HUDEP-2 (cell line): ENCODE data around the gene MICAL2.

Experiments
- DNase-seq, 76 experiments: peaks; one replicate each; lab custom pipeline; 2025; ENCODE audit not compliant: unreplicated experiment in 76 of 76; lab: John Stamatoyannopoulos, UW

Gene MICAL2

DNA sequence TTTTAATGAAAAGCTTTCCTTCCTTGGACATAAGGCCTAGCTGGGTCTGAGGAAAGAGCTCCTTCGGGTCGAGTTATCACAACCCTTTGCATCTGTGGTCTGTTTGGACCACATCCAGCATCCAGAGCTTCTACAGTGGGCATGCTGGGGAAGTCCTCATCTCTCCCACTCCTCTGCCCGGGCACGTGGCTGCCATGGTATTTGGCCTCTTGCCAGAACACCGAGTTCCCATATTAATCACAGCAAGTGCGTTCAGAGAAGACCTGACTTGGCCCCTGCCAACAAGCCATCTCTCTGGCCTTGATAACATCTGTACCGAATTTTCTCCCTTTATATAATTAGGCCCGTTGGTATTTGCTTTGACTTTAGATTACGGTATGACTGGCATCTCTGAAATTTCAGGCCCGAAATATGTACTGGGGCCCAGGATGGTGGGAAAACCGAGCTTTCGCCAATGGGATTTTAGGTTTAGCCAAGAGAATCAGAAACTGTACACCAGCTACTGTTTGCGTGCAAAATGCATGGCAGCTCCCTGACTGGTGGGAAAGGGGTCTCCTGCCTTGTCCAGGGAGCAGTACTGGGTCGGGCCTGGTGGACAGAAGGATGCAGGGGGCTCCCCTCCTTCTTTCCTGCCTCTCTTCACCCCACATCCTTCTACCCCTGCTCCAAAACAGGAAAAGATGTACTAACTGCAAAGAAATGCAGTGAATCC lies 90.0 kb downstream of the MICAL2 start:
- peak in 66 of 76 experiments; percentile 5 to 73 (median 44) for DNase-seq

DNA sequence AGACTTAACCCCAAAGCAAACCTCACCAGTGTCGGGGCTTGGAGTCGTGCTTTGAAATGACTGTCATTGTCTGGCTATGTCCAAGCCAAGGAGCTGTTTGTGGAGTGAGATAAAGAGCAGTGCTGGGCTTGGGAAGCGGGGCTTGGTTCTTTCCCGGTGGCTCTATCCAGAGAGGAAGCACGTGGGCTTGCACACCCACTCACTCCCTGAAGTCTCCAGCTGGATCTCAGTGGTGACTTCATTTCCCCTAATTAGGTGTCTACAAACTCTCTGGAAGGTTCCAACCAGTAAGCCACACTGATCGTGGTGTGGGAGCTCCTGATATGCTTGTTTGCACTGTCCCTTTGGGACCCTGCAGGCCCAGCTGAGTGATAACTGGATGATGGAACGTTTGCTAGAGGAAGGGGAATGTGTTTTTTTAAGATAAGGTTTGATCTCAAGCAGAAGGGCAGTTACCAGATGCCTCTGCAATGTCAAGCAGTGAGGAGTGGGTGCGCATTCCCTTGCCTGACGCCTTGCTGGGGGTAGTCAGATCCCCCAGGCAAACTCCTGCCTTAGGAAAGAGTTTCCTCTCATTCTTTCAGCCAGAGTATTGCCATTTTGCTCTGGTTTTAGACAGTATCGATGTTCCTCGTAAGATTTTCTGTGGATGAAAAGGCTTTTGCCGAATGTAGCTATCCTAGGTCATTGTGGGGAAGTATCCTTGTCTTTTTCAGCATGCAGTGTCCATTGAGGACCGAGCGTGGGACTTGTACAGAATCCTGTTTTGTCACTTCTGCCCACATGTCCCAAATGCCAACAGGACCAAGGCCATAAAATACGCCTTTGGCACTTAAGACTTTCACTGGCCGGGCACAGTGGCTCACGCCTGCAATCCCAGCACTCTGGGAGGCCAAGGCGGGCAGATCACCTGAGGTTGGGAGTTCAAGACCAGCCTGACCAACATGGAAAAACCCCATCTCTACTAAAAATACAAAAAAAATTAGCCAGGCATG lies 90.9 kb downstream of the MICAL2 start:
- DNase-seq, result peak in 75 of 76 experiments; percentile 29 to 94 (median 78)

DNA sequence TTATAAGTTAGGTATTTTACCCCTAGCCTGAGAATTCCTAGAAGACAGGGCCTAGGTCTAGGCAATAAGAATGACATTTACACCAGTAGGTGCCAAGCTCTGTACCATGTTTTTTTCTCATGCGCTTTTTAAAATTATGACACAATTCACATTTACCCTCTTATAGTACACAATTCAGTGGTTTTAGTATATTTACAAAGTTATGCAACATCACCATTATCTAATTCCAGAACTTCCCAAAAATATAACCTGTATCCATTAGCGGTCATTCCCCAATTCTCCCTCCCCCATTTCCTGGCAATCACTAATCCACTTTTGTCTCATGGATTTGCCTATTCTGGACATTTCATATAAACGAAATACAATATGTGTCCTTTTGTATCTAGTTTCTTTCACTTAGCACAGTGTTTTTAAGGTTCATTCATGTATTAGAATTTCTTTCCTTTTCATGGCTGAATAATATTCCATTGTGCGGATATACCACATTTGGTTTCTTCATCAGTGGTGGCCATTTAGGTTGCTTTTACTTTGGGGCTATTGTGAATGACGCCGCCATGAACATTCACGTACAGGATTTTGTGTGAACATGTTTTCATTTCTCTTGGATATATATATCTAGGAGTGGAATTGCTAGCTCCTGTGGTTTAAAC lies 92.4 kb downstream of the MICAL2 start:
- no peak for DNase-seq

DNA sequence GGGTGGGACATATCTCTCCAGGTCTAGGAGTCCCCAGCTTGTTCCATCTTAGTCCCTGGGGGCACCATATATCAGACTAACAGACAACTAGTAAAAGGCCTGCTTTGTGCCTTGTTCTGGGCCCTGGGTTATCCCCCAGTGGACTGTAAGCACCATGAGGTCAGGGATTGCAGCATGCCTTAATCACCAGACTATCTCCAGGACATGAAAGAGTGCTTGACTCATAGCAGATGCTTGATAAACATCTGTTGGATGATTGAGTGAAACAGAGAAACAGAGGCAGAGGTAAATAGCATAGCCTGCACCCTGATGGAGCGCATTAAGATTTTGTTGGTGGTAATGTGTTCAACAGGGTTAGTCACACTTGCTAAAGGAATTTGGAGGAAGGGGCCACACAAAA lies 94.1 kb downstream of the MICAL2 start:
- no peak for DNase-seq

DNA sequence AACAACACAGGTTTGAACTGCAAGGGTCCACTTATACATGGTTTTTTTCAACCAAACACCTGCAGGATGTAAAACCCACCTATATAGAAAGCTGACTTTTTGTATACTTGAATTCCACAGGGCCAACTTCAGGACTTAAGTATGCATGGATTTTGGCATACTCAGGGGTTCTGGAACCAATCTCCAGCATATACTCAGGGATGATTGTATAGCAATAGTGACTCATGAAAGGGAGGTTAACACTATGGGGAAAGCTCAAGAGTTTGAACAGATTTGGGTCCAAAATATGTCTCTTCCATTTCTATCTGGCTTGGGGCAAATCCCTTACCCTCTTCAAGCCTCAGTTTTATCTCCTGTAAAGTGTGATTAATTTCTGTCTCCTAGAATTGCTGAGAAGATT lies 94.9 kb downstream of the MICAL2 start:
- DNase-seq, result no peak

DNA sequence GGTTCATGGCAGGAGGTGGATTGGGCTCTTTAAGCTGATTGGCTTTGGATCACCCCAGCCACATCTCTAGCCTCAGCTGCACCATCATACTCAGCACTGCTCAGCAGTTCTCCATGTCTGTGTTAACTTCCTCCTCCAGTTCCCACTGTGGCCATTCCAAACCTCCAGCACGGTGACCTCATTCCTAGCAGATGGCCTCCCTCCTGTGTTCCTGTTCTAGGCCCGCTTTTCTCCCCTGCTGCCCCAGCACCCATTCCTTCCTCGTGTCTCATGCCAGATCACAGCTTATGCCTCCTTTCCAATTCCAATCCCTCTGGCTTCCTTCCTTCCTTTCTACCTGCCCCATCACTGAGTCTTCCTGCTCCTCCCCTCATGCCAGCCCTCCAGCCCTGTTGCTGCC lies 96.1 kb downstream of the MICAL2 start:
- no peak for DNase-seq

DNA sequence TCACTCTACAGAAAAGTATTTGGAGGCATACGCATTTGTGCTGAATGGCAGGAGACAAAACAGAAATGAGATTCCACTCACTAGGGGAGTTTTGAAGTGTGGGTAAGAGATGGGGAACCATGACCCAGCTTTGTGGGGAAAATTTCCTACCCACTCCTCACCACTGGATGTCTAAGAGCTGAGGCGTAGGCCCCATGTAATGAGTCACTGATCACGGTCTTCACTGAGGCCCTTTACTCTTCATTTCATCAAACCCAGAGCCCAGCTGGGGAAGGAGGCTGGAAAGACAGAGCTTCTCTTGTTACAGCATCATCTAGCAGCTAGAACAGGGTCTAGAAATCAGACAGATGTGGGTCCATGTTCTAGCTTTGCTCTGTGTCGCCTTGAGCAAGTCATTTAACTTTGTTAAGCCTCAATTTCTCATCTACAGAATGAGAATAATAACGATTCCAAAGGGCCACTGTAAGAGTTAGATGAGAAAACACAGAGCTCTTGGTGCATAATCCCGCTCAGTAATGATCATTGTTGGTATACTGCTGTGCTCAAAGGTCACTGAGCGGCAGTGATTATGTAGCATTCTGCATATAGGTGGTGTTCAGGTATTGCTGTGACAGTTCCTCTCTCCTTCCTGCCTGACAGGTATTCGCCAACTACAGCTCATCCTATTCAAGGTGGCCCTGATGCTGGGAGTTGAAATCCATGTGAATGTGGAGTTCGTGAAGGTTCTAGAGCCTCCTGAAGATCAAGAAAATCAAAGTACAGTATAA lies 97.2 kb downstream of the MICAL2 start:
- DNase-seq, result no peak

DNA sequence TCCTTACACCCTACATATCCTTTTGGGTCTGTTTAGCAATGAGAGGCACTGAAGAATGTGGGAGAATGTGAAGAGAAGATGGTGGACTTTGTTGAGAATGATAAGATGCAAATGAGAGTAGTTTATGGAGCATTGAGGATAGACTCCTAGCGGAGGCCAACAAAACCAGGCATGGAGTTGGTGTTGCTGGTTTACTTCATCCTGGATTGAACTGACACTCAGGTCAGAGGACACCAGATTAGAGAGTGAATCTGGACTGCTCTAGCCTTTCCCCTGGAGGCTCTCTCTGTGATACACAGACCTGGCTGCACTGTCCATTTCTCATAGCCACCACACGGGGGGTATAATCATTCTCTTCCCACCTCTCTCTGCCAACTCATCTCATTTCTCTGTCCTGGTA lies 98.7 kb downstream of the MICAL2 start:
- DNase-seq, result no peak

DNA sequence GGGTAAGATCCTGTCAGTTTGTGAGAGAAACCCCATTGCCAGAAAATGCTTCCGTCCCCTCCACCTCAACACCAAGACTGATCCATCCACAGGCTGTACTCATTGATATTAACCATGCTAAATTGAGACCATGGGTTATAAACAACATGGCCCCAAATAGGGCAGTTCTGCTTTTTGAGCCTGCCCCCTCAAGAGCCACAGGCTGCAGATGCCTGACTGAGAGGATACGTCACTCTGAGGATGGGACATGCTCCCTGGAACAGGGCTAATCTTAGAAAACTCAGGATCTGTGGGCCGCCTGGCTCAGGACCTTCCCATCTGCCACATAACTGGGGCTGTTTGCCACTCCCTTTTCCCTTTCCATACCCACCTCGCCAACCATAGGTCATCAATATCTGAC lies 99.8 kb downstream of the MICAL2 start:
- no peak for DNase-seq

DNA sequence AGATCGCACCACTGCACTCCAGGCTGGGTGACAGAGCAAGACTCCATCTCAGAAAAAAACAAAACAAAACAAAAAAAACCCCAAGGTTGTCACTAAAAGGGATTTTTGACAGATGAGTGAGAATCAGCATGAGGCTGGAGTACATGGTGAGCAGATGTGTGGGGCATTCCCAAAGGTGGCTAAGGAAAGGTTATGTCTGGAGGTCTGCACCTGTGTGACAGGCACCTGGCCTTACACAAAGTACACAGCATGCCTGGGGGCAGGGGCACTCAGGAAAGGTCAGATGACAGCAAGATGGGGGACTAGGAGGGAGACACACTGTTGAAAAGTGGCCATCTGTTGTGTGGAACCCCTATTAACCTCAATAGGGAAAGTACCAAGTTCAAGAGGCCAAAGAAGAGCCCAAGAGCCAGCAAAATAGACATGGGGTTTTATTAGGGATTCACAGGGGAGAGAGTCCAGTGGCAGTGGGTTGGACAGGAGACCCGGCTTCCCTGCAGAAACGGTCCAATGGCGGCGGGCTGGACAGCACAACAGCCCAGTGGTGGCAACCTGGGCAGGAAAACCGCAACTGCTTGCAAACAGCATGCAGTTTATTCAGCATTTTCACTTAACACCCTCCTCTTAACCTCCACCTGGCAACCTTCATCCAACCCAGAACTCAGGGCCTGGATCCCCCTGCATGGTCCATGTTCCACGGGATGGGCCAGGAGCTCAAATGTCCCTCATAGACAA lies 101.1 kb downstream of the MICAL2 start:
- no peak for DNase-seq

DNA sequence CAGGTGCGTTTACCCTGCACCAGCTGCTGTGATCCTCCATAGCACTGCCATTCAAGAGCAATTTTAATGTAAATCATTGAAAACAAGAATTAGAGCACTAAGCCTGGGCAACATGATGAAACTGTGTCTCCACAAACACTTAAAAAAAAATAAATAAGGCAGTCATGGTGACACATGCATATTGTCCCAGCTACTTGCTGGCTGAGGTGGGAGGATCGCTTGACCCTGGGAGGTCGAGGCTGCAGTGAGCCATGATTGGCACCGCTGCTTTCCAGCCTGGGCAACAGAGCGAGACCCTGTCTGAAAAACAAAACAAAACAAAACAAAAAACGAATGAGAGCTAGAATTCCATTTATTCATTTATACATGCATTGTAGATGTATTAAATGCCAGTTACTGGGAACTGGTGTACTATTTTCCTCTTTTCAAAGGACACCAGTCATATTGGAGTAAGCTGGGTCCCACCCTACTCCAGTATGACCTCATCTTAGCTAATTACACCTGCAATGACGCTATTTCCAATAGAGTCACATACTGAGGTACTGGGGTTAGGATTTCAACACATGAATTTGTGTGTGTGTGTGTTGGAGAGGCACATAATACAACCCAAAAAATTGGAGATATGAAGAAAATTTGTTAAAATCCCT lies 101.9 kb downstream of the MICAL2 start:
- DNase-seq, result no peak

DNA sequence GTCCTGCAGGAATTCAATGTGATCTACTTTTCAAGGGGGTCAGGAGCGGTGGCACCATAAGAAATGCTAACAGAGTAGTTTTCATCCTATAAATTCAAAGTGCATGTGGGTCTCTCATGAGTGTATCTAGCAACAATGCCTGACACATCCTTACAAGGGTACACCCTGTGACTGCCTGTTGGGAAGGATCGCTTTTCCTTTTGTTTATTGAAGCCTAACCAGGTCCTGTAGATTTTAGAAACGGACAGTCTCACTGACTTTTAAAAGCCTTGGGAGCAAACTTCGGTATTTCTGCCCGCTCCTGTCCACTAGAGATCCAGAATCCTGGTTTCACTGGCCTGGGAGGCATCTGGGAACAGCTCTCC lies 102.4 kb downstream of the MICAL2 start:
- DNase-seq, result no peak

DNA sequence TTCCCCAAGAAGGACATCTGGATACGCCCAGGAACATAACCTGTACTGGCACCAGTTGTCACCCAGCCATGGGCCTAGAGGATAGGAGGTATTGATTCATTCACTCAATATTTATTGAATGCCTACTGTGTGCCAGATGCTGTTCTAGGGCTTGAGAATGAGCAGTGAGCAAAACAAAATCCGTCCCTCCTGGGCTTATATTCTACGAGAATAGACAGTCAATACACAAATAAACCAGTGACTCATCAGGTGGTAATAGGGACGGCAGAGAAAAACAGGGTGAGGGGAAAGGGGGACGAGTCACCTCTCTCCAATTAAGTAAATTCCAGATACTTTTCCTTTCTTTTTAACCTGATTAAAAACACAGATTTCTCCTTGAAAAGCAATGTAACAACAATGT lies 103.5 kb downstream of the MICAL2 start:
- DNase-seq, result no peak

DNA sequence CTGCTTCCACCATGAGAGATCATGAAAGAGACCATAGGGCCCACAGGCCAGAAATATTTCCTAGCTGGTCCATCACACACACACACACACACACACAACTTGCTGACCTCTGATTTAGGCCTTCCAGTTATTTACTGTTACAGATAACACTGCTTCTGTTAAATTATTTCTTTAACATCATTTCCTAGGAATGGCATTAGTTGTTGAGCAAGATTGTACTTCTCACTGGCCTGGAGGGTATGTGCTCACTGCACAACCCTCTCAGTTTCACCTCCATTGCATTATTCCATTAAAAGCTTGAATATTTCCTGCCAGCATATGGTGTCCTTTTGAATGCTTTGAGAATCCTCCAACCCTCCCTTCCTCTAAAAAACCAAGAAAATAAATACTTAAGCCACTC lies 104.4 kb downstream of the MICAL2 start:
- DNase-seq, result no peak

DNA sequence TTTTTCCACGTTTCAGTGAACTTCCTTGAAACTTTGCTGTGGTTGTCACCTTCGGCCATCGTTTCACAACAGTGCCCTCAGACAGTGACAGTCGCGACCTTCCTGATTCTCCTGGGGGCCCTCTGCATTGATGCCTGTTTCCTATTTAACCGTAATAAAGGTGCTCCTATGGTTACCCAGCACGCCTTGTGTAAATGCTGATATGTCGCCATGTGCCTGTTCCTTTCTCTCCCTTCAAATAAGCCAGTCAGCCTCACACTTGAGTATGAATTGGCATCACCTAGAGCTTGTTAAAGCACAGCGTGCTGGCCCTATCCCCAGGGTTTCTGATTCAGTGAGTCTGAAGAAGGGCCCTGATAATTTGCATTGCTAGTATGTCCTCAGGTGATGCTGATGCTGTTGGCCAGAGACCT lies 104.8 kb downstream of the MICAL2 start:
- no peak for DNase-seq

DNA sequence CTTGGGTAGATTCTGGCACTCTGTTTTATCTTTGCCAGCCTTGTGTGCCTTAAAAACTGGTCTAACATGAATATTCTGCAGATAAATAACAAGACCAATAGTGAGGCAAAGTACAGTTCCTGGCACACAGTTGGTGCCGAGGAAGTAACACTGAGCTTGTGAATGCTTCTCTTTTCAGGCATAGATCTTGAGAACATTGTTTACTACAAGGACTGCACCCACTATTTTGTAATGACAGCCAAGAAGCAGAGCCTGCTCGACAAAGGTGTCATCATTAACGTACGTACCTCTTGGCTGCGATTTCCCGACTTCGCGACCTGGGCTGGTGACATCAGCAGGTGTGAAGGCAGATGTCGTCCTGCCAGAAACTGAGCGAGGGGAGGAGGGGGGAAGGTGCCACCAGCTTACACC lies 105.7 kb downstream of the MICAL2 start:
- DNase-seq, result peak in 3 of 76 experiments; percentile 5 to 6 (median 6)

DNA sequence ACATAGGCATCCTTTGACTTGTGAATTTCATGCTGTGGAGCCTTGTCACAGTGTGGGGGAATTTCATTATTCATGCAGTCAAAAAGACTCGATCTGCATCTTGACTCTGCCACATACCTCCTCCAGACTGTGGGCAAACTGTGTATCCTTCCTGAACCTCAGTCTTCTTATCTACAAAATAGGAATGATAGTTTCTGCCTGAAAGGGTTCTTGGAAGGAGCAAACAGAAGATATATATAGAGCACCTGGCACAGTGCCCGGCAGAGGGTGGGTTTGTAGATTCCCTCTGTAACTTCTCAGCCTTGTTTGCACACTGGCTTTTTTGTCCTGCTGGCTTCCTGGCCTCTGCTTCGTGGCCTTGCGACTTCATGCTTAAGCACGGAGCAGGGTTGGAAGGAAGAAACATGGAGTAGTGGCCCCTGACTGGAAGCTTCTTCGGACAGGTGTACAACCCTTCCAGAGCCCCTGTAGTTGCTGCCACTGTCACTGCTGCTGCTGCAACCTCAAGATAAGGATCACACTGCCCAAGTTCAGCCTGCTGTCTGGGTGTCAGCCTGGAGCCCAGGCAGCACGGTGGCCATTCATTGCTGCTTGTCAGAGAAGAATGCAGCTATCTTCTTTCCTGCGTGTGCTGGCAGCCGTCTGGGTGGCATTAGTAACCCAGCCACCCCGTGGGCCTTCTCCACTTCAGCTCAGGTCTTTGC lies 106.4 kb downstream of the MICAL2 start:
- DNase-seq, result peak in 70 of 76 experiments; percentile 21 to 78 (median 51)

DNA sequence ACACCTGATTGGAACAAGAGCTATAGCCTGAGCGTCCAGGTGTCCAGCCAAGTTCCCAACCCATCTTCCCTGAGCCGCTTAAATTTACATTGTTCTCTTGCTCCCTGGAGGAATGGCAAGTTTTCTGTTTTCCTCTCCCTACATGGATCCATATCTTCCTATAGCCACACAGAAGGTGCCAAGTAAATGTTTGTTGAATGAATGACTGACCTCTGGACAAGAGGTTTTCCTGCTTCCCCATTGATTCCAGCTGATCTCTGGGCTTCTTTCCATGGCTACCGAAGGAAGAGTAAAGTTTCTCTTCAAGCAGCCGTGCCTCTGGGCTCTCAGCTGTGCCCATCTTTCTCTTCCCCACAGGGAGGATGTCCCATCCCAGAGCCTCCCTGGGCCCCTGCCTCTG lies 107.5 kb downstream of the MICAL2 start:
- DNase-seq, result no peak

DNA sequence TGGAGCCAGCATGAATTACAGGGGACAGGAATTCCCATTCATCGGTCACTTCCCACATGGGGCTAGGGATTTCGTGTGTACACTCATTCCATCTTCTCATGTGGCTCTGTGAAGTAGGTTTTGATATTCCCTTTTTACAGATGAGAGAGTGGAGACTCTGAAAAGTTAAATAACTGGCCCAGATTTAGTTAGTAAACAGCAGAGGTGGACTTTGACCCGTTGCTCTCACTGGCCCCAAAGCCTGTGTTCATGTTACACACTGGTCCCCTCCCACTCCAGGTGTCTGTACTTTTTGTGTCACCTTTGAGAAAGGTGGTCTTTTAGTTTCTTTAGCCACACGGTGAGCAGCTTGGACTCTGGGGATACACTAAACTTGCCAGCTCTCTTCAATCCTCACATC lies 108.5 kb downstream of the MICAL2 start:
- DNase-seq, result no peak
